Vagina (tissue), 2 donors: ENCODE results near the gene LIMK2. TPM values are rescaled to one million over a fixed set of nuclear protein-coding genes. Genes with fewer than 3 reads are reported as not detected.

Experiments used
- DNase-seq, 2 donors: peaks; one replicate each; pipeline ENCODE4 v3.0.0-alpha.2; 2017; ENCODE audit errors: extremely low spot score in 2 of 2
- H3K27ac ChIP-seq: fragments of 200-600 bp; sonication (generic); one replicate; pipeline ENCODE4 v1.5.1; 2019
- H3K27me3 ChIP-seq: fragments of 200-600 bp; sonication (generic); one replicate; pipeline ENCODE4 v1.5.1; 2019
- H3K36me3 ChIP-seq, 2 donors: fragments of 200-600 bp; sonication (generic); one replicate each; pipeline ENCODE4 v1.5.1; 2017 to 2019
- H3K4me1 ChIP-seq: fragments of 200-600 bp; sonication (generic); one replicate; pipeline ENCODE4 v1.5.1; 2019
- H3K4me3 ChIP-seq, 2 donors: fragments of 200-600 bp; sonication (generic); 1 replicate in 1 of 2; 2 replicates in 1 of 2; pipeline ENCODE4 v1.5.1; 2016 to 2019
- H3K9me3 ChIP-seq: fragments of 200-600 bp; sonication (generic); one replicate; pipeline ENCODE4 v1.5.1; 2019
- CTCF ChIP-seq, 3 experiments: fragments of 450-650 bp in 2 of 3; fragments of 200-600 bp in 1 of 3; sonication (generic) in 1 of 3; IDR thresholded peaks; one replicate each; pipeline ENCODE4 v1.5.1; 2017 to 2019; ENCODE audit warnings: antibody characterized with exemption in 3 of 3, mild to moderate bottlenecking in 2 of 3, moderate library complexity in 2 of 3
- POLR2A ChIP-seq, 2 donors: fragments of 450-650 bp; IDR thresholded peaks; one replicate each; pipeline ENCODE4 v1.6.1; 2017; ENCODE audit warnings: antibody characterized with exemption in 2 of 2, mild to moderate bottlenecking in 2 of 2, moderate library complexity in 2 of 2
- POLR2AphosphoS5 ChIP-seq, 2 donors: sonication (generic); formaldehyde crosslinking; IDR thresholded peaks; one replicate each; pipeline ENCODE4 v1.9.0; 2017; ENCODE audit warnings: antibody characterized with exemption in 2 of 2, mild to moderate bottlenecking in 2 of 2, low read depth in 1 of 2; ENCODE audit not compliant: insufficient read depth in 1 of 2
- intact Hi-C: fragments of 100-400 bp; cut with DNase I; formaldehyde crosslinking; loops from one replicate; pipeline ENCODE4 v1.15.1; 2023
- total RNA-seq: library from RNA; depleted of rRNA; stranded (reverse); fragments of >200 nt; gene quantifications from one replicate; pipeline ENCODE4 v1.2.3, GENCODE V29; 2016

Gene LIMK2
- total RNA-seq, 1 donor from 2014 or later = 120 TPM

DNA sequence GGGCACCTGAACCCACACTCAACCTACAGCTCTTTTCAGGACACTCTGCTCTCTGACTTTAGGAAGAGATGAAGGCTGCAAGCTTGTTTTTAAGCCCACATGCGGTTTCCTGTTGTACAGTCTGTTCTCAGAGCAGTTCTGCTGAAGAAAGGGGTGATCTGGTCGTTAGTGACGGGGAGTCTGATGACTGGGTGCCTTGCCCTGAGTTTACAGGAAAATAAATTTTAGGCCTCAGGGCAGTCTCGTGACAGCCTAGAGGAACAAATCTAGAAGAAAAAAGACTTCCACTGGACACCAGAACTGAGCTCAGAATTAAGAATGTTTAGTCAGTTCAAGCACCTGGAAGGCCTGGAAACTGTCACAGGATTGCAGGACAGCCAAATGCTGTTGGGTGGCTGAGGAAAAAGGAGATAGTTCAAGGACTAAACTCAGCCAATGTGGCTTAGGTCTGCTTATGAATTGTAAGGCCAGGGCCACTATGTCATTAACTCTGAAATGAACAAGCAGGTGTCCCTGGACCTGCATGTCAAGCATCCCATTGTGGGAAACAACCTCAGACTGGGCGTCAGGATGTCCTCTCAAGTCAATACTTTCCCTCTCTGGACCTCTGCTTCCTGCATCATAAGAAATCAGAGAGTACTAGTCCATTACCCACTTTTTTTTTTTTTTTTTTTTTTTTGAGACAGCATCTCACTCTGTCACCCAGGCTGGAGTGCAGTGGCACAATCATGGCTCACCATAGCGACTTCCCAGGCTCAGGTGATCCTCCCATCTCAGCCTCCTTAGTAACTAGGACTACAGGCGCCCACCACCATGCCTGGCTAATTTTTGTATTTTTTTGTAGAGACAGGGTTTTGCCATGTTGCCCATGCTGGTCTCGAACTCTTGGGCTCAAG is 74.5 kb downstream of the LIMK2 start:
- no peaks in the 10 kb centered on the region for H3K27me3 ChIP-seq
- peaks cover 36% of the 10 kb centered on the region for H3K4me1 ChIP-seq
- TF ChIP-seq POLR2AphosphoS5 (IDR thresholded peaks at IDR 0.05; ENCODE audit: insufficient read depth in 1 of 2, low read depth in 1 of 2) (peak in 1 of 2 donors; percentile 33), POLR2A (IDR thresholded peaks at IDR 0.05) (no peak)
- H3K4me3 ChIP-seq = no peak overlapping the region
- peak overlapping the region; percentile 97 for H3K27ac ChIP-seq
- intact Hi-C loops = no loop called here
- no peaks in the 10 kb centered on the region for H3K9me3 ChIP-seq
- no peak for DNase-seq
- peaks cover 0 to 54% of the 10 kb centered on the region in 2 donors for H3K36me3 ChIP-seq

DNA sequence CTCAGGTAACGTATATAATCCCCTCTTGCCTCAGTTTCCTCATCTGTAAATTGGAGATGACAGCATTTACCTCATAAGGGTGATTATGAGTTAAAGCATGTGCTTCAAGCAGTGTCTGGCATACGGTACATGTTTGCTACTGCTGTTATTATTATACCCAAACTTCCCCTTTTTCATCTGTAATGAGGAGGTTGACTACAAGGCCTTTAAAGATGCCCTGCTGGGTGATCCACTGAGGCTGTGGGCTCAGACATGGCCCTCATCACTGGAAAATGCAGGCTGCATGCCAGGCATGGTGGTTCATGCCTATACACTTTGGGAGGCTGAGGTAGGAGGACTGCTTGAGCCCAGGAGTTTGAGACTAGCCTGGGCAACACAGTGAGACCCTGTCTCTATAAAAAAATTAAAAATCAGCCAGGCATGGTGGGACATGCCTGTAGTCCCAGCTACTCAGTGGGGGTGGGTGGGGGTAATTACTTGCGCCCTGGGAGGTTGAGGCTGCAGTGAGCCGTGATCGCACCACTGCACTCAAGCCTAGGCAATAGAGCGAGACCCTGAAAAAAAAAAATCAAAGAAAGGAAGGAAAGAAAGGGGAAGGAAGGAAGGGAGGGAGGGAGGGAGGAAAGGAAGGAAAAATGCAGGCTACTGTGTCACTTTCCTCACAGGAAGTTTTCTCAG is 75.9 kb downstream of the LIMK2 start:
- Histone ChIP-seq H3K27me3 (no peaks in the 10 kb centered on the region), H3K36me3 (peaks cover 0 to 40% of the 10 kb centered on the region in 2 donors), H3K27ac (peak overlapping the region; percentile 97), H3K4me3 (no peak overlapping the region), H3K9me3 (no peaks in the 10 kb centered on the region), H3K4me1 (peaks cover 42% of the 10 kb centered on the region)
- DNase-seq = peak in 1 of 2 donors; percentile 78
- intact Hi-C loops = no loop called here
- TF ChIP-seq CTCF (IDR thresholded peaks at IDR 0.05) = no peak
- no peak for TF ChIP-seq POLR2AphosphoS5 (IDR thresholded peaks at IDR 0.05; ENCODE audit: insufficient read depth in 1 of 2, low read depth in 1 of 2)
- no peak for TF ChIP-seq POLR2A (IDR thresholded peaks at IDR 0.05)

- H3K9me3 ChIP-seq = no peaks in the 10 kb centered on the region
- peak overlapping the region; percentile 97 for H3K27ac ChIP-seq
- no peak for TF ChIP-seq POLR2AphosphoS5 (IDR thresholded peaks at IDR 0.05; ENCODE audit: insufficient read depth in 1 of 2, low read depth in 1 of 2)
- no peak for TF ChIP-seq POLR2A (IDR thresholded peaks at IDR 0.05)
- no peak for TF ChIP-seq CTCF (IDR thresholded peaks at IDR 0.05)
- peaks cover 46% of the 10 kb centered on the region for H3K4me1 ChIP-seq
- intact Hi-C loops = no loop called here
- peaks cover 0 to 33% of the 10 kb centered on the region in 2 donors for H3K36me3 ChIP-seq
- DNase-seq = peak in 1 of 2 donors; percentile 80
- H3K4me3 ChIP-seq = peak overlapping the region in 1 of 2 donors; percentile 69
- H3K27me3 ChIP-seq = no peaks in the 10 kb centered on the region
Measured at GRCh38 chr22:31288496-31289240, 76.6 kb downstream of the LIMK2 start.

DNA sequence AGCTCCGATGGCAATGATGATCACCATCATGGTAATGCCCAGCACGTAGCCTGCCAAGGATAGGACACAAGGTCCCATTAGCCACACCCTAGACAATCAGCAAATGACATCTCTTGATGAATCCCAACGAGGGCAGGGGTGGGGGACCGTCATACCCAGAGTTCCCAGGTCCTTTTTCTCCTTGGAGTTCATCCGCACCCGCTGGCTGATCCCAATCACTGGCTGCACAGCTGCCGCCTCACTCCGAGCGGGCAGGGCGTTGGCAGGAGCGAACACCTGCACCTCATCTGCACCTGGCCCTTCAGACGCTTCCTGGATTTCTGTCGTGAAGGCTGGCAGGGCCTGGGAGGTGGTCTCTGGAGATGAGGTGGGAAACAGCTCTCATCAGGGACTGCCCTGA is 77.2 kb downstream of the LIMK2 start:
- intact Hi-C loops = no loop called here
- DNase-seq = peak in 1 of 2 donors; percentile 86
- Histone ChIP-seq H3K4me1 (peaks cover 49% of the 10 kb centered on the region), H3K4me3 (peak overlapping the region; percentile 69 to 81), H3K36me3 (peaks cover 0 to 27% of the 10 kb centered on the region in 2 donors), H3K27ac (peak overlapping the region; percentile 97), H3K9me3 (no peaks in the 10 kb centered on the region), H3K27me3 (no peaks in the 10 kb centered on the region)
- TF ChIP-seq CTCF (IDR thresholded peaks at IDR 0.05) = no peak
- no peak for TF ChIP-seq POLR2AphosphoS5 (IDR thresholded peaks at IDR 0.05; ENCODE audit: insufficient read depth in 1 of 2, low read depth in 1 of 2)
- no peak for TF ChIP-seq POLR2A (IDR thresholded peaks at IDR 0.05)
